Measurements from ENCODE around the gene MAP3K19. TPM values are rescaled to one million over a fixed set of nuclear protein-coding genes. Genes with fewer than 3 reads are reported as not detected.
A peak's percentile ranks its signal among the peaks of the same experiment; 100 is the strongest.

The MAP3K19 gene
- total RNA-seq (ENCODE audit: low replicate concordance) = 0.24 and 1.1 TPM in 2 replicates
- long read RNA-seq = 0 reads

- no peak for DNase-seq (ENCODE audit: extremely low spot score, unreplicated experiment)
- no peak for TF ChIP-seq CTCF (conservative IDR thresholded peaks at IDR 0.05)
- no peaks in the 10 kb centered on the region for H3K36me3 Mint-ChIP-seq
- H3K27ac Mint-ChIP-seq = peak within 1 kb of the TSS; percentile 63
- H3K4me3 Mint-ChIP-seq = no peak within 1 kb of the TSS
- no peaks in the 10 kb centered on the region for H3K9me3 Mint-ChIP-seq
- H3K4me1 Mint-ChIP-seq (ENCODE audit: unreplicated experiment) = peaks cover 16% of the 10 kb centered on the region
- no peaks in the 10 kb centered on the region for H3K27me3 Mint-ChIP-seq
Observed at GRCh38 chr2:135047300-135047699, at the start of gene MAP3K19. MAP3K19 (minus strand) TSS chr2:135047447; CDS start chr2:135024647, 22,800 bp downstream.

- Mint-ChIP-seq H3K27me3 (no peaks in the 10 kb centered on the region), H3K4me1 (ENCODE audit: unreplicated experiment) (no peaks in the 10 kb centered on the region), H3K9me3 (peaks cover 2% of the 10 kb centered on the region), H3K27ac (no peak overlapping the region), H3K36me3 (peaks cover 25% of the 10 kb centered on the region), H3K4me3 (no peak overlapping the region)
- DNase-seq (ENCODE audit: extremely low spot score, unreplicated experiment) = no peak
- no peak for TF ChIP-seq CTCF (conservative IDR thresholded peaks at IDR 0.05)
Observed at GRCh38 chr2:135096665-135097446, 49.6 kb upstream of the MAP3K19 start.

GRCh38 chr2:135095591-135095990, 48.3 kb upstream of the MAP3K19 start:
- TF ChIP-seq CTCF (conservative IDR thresholded peaks at IDR 0.05) = no peak
- no peaks in the 10 kb centered on the region for H3K27me3 Mint-ChIP-seq
- H3K4me1 Mint-ChIP-seq (ENCODE audit: unreplicated experiment) = no peaks in the 10 kb centered on the region
- H3K36me3 Mint-ChIP-seq = peaks cover 20% of the 10 kb centered on the region
- no peak overlapping the region for H3K4me3 Mint-ChIP-seq
- no peak for DNase-seq (ENCODE audit: extremely low spot score, unreplicated experiment)
- H3K9me3 Mint-ChIP-seq = no peaks in the 10 kb centered on the region
- H3K27ac Mint-ChIP-seq = no peak overlapping the region

GRCh38 chr2:135094508-135094907, 47.3 kb upstream of the MAP3K19 start:
- no peak for DNase-seq (ENCODE audit: extremely low spot score, unreplicated experiment)
- no peak overlapping the region for H3K4me3 Mint-ChIP-seq
- TF ChIP-seq CTCF (conservative IDR thresholded peaks at IDR 0.05) = no peak
- H3K27ac Mint-ChIP-seq = no peak overlapping the region
- H3K9me3 Mint-ChIP-seq = no peaks in the 10 kb centered on the region
- no peaks in the 10 kb centered on the region for H3K27me3 Mint-ChIP-seq
- H3K36me3 Mint-ChIP-seq = peaks cover 21% of the 10 kb centered on the region
- H3K4me1 Mint-ChIP-seq (ENCODE audit: unreplicated experiment) = no peaks in the 10 kb centered on the region

GRCh38 chr2:135093670-135094330, 46.6 kb upstream of the MAP3K19 start:
- Mint-ChIP-seq H3K4me3 (no peak overlapping the region), H3K36me3 (peaks cover 28% of the 10 kb centered on the region), H3K27me3 (no peaks in the 10 kb centered on the region), H3K27ac (no peak overlapping the region), H3K4me1 (ENCODE audit: unreplicated experiment) (no peaks in the 10 kb centered on the region), H3K9me3 (no peaks in the 10 kb centered on the region)
- TF ChIP-seq CTCF (conservative IDR thresholded peaks at IDR 0.05) = no peak
- no peak for DNase-seq (ENCODE audit: extremely low spot score, unreplicated experiment)
